Measurements from ENCODE around the gene RABGAP1L.

The RABGAP1L gene

DNA sequence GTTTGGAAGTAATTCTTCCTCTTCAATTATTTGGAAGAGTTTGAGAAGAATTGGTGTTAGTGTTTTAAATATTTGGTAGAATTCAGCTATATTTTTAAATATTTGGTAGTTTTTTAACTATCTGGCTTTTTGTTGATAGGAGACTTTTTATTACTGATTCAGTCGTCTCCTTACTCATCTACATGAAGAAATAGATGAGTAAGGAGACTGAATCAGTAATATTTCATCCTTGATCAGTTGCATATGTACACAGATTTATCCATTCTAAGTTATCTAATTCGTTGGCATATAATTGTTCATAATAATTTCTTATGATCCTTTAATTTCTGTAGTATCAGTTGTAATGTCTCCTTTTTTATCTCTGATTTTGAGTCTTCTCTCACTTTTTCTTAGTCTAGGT, 512.5 kb downstream of the RABGAP1L start:
- Histone ChIP-seq H3K4me1 (ENCODE audit: low read depth, poor library complexity, severe bottlenecking) (no peaks in the 10 kb centered on the region), H2AFZ (ENCODE audit: low read depth) (no peak overlapping the region), H3K27me3 (ENCODE audit: insufficient read depth, low read depth) (no peaks in the 10 kb centered on the region), H3K27ac (no peak overlapping the region), H3K4me3 (IDR thresholded peaks at IDR 0.05; ENCODE audit: insufficient read depth, low read depth, low read length) (no peak overlapping the region), H4K20me1 (ENCODE audit: insufficient read depth) (no peaks in the 10 kb centered on the region), H3K9ac (no peak overlapping the region), H3K79me2 (ENCODE audit: insufficient read depth, low read depth) (no peaks in the 10 kb centered on the region), H3K4me2 (no peak overlapping the region), H3K36me3 (ENCODE audit: insufficient read depth) (no peaks in the 10 kb centered on the region)
- no peak for TF ChIP-seq CTCF (conservative IDR thresholded peaks at IDR 0.05; ENCODE audit: low read depth, low read length)

DNA sequence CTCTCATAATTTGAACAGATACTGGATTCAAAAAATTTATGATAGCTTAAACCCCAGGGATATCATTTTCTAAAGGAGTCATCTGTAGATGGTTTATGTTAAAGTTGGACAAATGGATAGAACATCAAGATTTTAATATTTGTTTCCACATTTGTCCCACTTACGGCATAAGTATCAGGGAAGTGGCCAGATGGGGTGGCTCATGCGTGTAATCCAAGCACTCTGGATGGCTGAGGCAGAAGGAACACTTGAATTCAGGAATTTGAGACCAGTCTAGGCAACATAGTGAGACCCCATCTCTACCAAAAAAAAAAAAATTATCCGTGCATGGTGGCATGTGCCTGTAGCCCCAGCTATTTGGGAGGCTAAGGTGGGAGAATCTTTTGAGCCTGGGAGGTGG, 517.5 kb downstream of the RABGAP1L start:
- no peak for TF ChIP-seq CTCF (conservative IDR thresholded peaks at IDR 0.05; ENCODE audit: low read depth, low read length)
- Histone ChIP-seq H3K9ac (no peak overlapping the region), H3K79me2 (ENCODE audit: insufficient read depth, low read depth) (no peaks in the 10 kb centered on the region), H3K27ac (no peak overlapping the region), H2AFZ (ENCODE audit: low read depth) (no peak overlapping the region), H3K4me1 (ENCODE audit: low read depth, poor library complexity, severe bottlenecking) (peaks cover 7% of the 10 kb centered on the region), H3K36me3 (ENCODE audit: insufficient read depth) (no peaks in the 10 kb centered on the region), H3K4me3 (IDR thresholded peaks at IDR 0.05; ENCODE audit: insufficient read depth, low read depth, low read length) (no peak overlapping the region), H3K27me3 (ENCODE audit: insufficient read depth, low read depth) (no peaks in the 10 kb centered on the region), H4K20me1 (ENCODE audit: insufficient read depth) (no peaks in the 10 kb centered on the region), H3K4me2 (no peak overlapping the region)

DNA sequence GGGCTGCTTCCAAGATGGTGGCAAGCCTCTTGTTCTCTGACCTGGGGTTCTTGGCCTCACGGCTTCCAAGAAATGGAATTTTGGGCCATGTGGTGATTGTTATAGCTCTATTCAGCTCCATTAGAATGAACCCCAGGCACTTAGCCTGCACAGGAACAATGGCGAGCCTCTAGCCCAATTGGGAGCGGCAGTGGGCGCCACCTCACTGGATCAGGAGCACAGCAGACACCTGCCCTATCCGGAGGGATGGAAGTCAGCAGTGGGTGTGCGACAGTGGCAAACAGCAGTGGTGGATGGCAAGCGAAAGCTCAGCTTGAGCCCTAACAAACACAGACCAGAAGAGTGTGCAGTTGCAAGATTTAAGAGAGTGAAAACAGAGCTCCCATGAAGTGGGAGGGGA, 519.3 kb downstream of the RABGAP1L start:
- no peak for TF ChIP-seq CTCF (conservative IDR thresholded peaks at IDR 0.05; ENCODE audit: low read depth, low read length)
- H3K4me2 ChIP-seq: no peak overlapping the region
- H3K36me3 ChIP-seq (ENCODE audit: insufficient read depth): no peaks in the 10 kb centered on the region
- no peak overlapping the region for H3K9ac ChIP-seq
- no peaks in the 10 kb centered on the region for H3K27me3 ChIP-seq (ENCODE audit: insufficient read depth, low read depth)
- no peak overlapping the region for H3K27ac ChIP-seq
- H4K20me1 ChIP-seq (ENCODE audit: insufficient read depth): no peaks in the 10 kb centered on the region
- no peaks in the 10 kb centered on the region for H3K79me2 ChIP-seq (ENCODE audit: insufficient read depth, low read depth)
- H2AFZ ChIP-seq (ENCODE audit: low read depth): no peak overlapping the region
- peaks cover 7% of the 10 kb centered on the region for H3K4me1 ChIP-seq (ENCODE audit: low read depth, poor library complexity, severe bottlenecking)
- no peak overlapping the region for H3K4me3 ChIP-seq (IDR thresholded peaks at IDR 0.05; ENCODE audit: insufficient read depth, low read depth, low read length)

DNA sequence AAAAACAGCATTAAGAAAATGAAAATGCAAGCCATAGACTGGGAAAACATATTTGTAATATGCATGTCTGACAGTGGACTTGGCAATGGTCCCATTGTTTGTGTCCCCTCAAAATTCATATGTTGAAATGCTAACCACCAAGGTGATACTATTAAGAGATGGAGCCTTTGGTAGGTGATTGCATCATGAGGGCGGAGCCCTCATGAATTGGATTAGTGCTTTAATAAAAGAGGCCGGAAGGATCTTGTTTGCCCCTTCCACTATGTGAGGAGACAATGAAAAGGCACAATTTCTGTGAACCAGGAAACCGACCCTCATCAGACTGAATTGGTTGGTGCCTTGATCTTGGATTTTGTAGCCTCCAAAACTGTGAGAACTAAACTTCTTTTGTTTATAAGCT, 520.8 kb downstream of the RABGAP1L start:
- no peak for TF ChIP-seq CTCF (conservative IDR thresholded peaks at IDR 0.05; ENCODE audit: low read depth, low read length)
- no peak overlapping the region for H3K4me3 ChIP-seq (IDR thresholded peaks at IDR 0.05; ENCODE audit: insufficient read depth, low read depth, low read length)
- H3K27ac ChIP-seq: no peak overlapping the region

More for the DNA sequence above, 520.8 kb downstream of the RABGAP1L start:
- Histone ChIP-seq H3K9ac (no peak overlapping the region), H2AFZ (ENCODE audit: low read depth) (no peak overlapping the region), H3K79me2 (ENCODE audit: insufficient read depth, low read depth) (no peaks in the 10 kb centered on the region), H4K20me1 (ENCODE audit: insufficient read depth) (no peaks in the 10 kb centered on the region), H3K36me3 (ENCODE audit: insufficient read depth) (no peaks in the 10 kb centered on the region), H3K27me3 (ENCODE audit: insufficient read depth, low read depth) (no peaks in the 10 kb centered on the region), H3K4me2 (no peak overlapping the region), H3K4me1 (ENCODE audit: low read depth, poor library complexity, severe bottlenecking) (peaks cover 7% of the 10 kb centered on the region)
